ENCODE results near the gene PDE4D. TPM values are rescaled to one million over a fixed set of nuclear protein-coding genes. Genes with fewer than 3 reads are reported as not detected.
A peak's percentile ranks its signal among the peaks of the same experiment; 100 is the strongest.

Gene PDE4D
- total and polyA plus RNA-seq, 2 of the 4 experiments (the other 2 are of a cell fraction), result 1.4 to 7.9 TPM

GRCh38 chr5:59587489-59588337 lies 305.8 kb downstream of the PDE4D start:
- Histone ChIP-seq H2AK9ac (replicated peaks; ENCODE audit: low read depth, low read length, poor library complexity) (no peak overlapping the region), H3K18ac (ENCODE audit: low read depth, low read length) (no peak overlapping the region), H2BK120ac (ENCODE audit: low read depth, low read length) (no peak overlapping the region), H4K91ac (ENCODE audit: insufficient read depth, low read depth, low read length) (no peak overlapping the region), H3K4me3 (ENCODE audit: insufficient read depth, low read depth, low read length) (no peak overlapping the region), H3K14ac (replicated peaks; ENCODE audit: low read depth, low read length) (no peak overlapping the region), H4K5ac (ENCODE audit: low read depth, low read length) (no peak overlapping the region), H3K4ac (ENCODE audit: low read depth, low read length) (no peak overlapping the region), H3K23ac (ENCODE audit: low read depth, low read length) (no peak overlapping the region), H2AFZ (replicated peaks; ENCODE audit: low read length, poor library complexity) (peak overlapping the region; percentile 47), H3K27me3 (ENCODE audit: control insufficient read depth, insufficient read depth, low read length) (no peaks in the 10 kb centered on the region), H3K9me1 (ENCODE audit: insufficient read depth, low read length) (no peaks in the 10 kb centered on the region), H3K9ac (ENCODE audit: low read depth, low read length) (no peak overlapping the region), H4K20me1 (ENCODE audit: insufficient read depth, low read length) (no peaks in the 10 kb centered on the region), H2AK5ac (ENCODE audit: low read depth, low read length) (no peak overlapping the region), H3K4me1 (ENCODE audit: control insufficient read depth, insufficient read depth, low read length) (no peaks in the 10 kb centered on the region), H4K8ac (ENCODE audit: low read depth in 2 of 2, low read length in 2 of 2) (no peak overlapping the region), H3K56ac (ENCODE audit: extremely low read depth, insufficient read depth, low read length) (no peak overlapping the region), H2BK5ac (ENCODE audit: low read depth, low read length, poor library complexity, severe bottlenecking) (no peak overlapping the region), H3K36me3 (ENCODE audit: control insufficient read depth, insufficient read depth, low read length) (no peaks in the 10 kb centered on the region), H2BK20ac (ENCODE audit: low read depth, low read length) (no peak overlapping the region), H3K9me3 (ENCODE audit: control insufficient read depth, insufficient read depth, low read length) (no peaks in the 10 kb centered on the region), H3K4me2 (ENCODE audit: low read depth, low read length) (peak overlapping the region; percentile 12), H3K27ac (ENCODE audit: insufficient read depth, low read length) (no peak overlapping the region), H3K79me1 (ENCODE audit: low read depth in 1 of 2, low read length in 2 of 2) (no peaks in the 10 kb centered on the region), H2BK15ac (ENCODE audit: low read depth, low read length) (no peak overlapping the region)
- dilution Hi-C loops (cut with HindIII; ENCODE audit: low sequenced_read_pairs, unreplicated experiment), result no loop called here
- DNase-seq (peak; percentile 52), ATAC-seq (ENCODE audit: low read depth) (peak; percentile 94)
- intact Hi-C loops (cut with micrococcal nuclease), result no loop called here
- ChIA-PET CTCF (interaction anchor here (0.8 kb wide), 1 partner anchor 24 kb away, joined by 3 read pairs; no protein-coding TSS in a partner anchor), POLR2A (ENCODE audit: unreplicated experiment) (no interaction called here)
- TF ChIP-seq, protein P1, sequence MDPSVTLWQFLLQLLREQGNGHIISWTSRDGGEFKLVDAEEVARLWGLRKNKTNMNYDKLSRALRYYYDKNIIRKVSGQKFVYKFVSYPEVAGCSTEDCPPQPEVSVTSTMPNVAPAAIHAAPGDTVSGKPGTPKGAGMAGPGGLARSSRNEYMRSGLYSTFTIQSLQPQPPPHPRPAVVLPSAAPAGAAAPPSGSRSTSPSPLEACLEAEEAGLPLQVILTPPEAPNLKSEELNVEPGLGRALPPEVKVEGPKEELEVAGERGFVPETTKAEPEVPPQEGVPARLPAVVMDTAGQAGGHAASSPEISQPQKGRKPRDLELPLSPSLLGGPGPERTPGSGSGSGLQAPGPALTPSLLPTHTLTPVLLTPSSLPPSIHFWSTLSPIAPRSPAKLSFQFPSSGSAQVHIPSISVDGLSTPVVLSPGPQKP (IDR thresholded peaks at IDR 0.05; ENCODE audit: borderline replicate concordance, low read depth, low read length), result no peak
- TF ChIP-seq NFE2L2 (IDR thresholded peaks at IDR 0.05; ENCODE audit: low read depth, low read length) (no peak), POLR2A (IDR thresholded peaks at IDR 0.05; ENCODE audit: low read depth, low read length) (no peak), RAD21 (IDR thresholded peaks at IDR 0.05; ENCODE audit: low read length) (no peak), BHLHE40 (IDR thresholded peaks at IDR 0.05; ENCODE audit: low read depth, low read length) (no peak), MAFK (IDR thresholded peaks at IDR 0.05; ENCODE audit: low read depth, low read length) (no peak), MXI1 (IDR thresholded peaks at IDR 0.05; ENCODE audit: borderline replicate concordance, low read depth, low read length) (no peak), CHD1 (IDR thresholded peaks at IDR 0.05; ENCODE audit: low read depth, low read length) (no peak)
- TF ChIP-seq, protein P2, sequence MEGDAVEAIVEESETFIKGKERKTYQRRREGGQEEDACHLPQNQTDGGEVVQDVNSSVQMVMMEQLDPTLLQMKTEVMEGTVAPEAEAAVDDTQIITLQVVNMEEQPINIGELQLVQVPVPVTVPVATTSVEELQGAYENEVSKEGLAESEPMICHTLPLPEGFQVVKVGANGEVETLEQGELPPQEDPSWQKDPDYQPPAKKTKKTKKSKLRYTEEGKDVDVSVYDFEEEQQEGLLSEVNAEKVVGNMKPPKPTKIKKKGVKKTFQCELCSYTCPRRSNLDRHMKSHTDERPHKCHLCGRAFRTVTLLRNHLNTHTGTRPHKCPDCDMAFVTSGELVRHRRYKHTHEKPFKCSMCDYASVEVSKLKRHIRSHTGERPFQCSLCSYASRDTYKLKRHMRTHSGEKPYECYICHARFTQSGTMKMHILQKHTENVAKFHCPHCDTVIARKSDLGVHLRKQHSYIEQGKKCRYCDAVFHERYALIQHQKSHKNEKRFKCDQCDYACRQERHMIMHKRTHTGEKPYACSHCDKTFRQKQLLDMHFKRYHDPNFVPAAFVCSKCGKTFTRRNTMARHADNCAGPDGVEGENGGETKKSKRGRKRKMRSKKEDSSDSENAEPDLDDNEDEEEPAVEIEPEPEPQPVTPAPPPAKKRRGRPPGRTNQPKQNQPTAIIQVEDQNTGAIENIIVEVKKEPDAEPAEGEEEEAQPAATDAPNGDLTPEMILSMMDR (conservative IDR thresholded peaks at IDR 0.05; ENCODE audit: low read depth, low read length), result no peak
- in situ Hi-C loops (cut with MboI; ENCODE audit: low sequenced_read_pairs), result no loop called here
- 4% methylated on average over 9 of the region's 17 CpGs; no CpG with 5 or more reads in 1 of the 2 experiments for WGBS, 2 experiments (ENCODE audit: extremely low coverage in 2 of 2, insufficient read length in 1 of 2)
- BruUV-seq (replicated peaks), result no TSS peak

Measured in IMR-90 (cell line).